Endothelial cell of hepatic sinusoid (primary cell): Measurements from ENCODE around the gene NR2F2.
"Not testable (repeated sequence)": the region's sequence is repeated elsewhere in the genome, so short reads cannot be mapped to it uniquely, and the experiment has no call there.

Experiments used
- in situ Hi-C: cut with HindIII; loops from 2 replicates; pipeline ENCODE4 v1.10.0; 2017; ENCODE audit warnings: low sequenced_read_pairs

Gene NR2F2

GRCh38 chr15:96362011-96362754 lies 31.7 kb downstream of the NR2F2 start:
- in situ Hi-C loops, result no loop called here

- in situ Hi-C loops, result no loop called here
These were observed 32.5 kb downstream of the NR2F2 start for GRCh38 chr15:96362755-96363651.

- in situ Hi-C loops, result no loop called here
These were observed 33.2 kb downstream of the NR2F2 start for GRCh38 chr15:96363707-96364106.

- in situ Hi-C loops, result no loop called here
These were observed 35.5 kb downstream of the NR2F2 start for GRCh38 chr15:96365781-96366525.

GRCh38 chr15:96366526-96366877 lies 36.0 kb downstream of the NR2F2 start:
- in situ Hi-C loops, result no loop called here

- in situ Hi-C loops, result no loop called here
These were observed 37.1 kb downstream of the NR2F2 start for GRCh38 chr15:96367311-96368200.

- in situ Hi-C loops, result no loop called here
These were observed 38.9 kb downstream of the NR2F2 start for GRCh38 chr15:96369351-96369750.

- in situ Hi-C loops, result no loop called here
These were observed 39.5 kb downstream of the NR2F2 start for GRCh38 chr15:96369825-96370621.

- in situ Hi-C loops, result no loop called here
These were observed 42.1 kb downstream of the NR2F2 start for GRCh38 chr15:96372554-96372953.

GRCh38 chr15:96374499-96374898 lies 44.0 kb downstream of the NR2F2 start:
- in situ Hi-C loops, result no loop called here

- in situ Hi-C loops, result not testable (repeated sequence)
These were observed 49.1 kb downstream of the NR2F2 start for GRCh38 chr15:96379592-96379991.

GRCh38 chr15:96381463-96381862 lies 51.0 kb downstream of the NR2F2 start:
- in situ Hi-C loops, result no loop called here

GRCh38 chr15:96385195-96385594 lies 54.7 kb downstream of the NR2F2 start:
- in situ Hi-C loops, result no loop called here

GRCh38 chr15:96388673-96389072 lies 58.2 kb downstream of the NR2F2 start:
- in situ Hi-C loops, result no loop called here
